Measurements from ENCODE around the gene EIF3A.

DNA sequence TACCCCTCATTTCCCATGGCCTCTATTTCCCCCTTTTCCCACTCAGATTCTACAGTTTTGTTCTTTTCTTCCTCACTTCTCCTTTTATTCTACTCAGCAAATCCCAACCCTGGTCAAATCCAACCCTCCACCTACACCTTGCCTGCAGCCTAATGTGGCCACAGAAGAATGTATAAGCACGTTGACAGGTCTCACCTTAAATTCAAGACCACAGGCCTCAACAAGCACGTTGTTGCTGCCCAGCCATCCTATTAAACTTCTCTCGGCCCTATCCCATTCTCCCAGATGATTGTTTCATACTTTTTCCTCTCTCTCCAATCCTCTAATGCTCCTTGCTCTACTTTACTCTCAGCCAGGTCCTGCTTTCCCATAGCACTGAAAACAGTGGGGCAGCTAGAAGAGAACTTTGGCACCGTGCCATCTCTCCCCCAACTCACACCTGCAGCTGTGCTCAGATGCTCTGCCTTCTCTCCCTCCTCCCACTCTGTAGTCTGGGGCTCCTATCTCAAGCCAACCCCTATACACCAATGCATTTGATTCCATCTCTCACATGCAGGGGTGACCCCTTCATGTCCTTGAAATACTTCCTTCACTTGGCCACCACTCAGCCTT, 6.8 kb upstream of the EIF3A start:
- TF ChIP-seq, protein P1, sequence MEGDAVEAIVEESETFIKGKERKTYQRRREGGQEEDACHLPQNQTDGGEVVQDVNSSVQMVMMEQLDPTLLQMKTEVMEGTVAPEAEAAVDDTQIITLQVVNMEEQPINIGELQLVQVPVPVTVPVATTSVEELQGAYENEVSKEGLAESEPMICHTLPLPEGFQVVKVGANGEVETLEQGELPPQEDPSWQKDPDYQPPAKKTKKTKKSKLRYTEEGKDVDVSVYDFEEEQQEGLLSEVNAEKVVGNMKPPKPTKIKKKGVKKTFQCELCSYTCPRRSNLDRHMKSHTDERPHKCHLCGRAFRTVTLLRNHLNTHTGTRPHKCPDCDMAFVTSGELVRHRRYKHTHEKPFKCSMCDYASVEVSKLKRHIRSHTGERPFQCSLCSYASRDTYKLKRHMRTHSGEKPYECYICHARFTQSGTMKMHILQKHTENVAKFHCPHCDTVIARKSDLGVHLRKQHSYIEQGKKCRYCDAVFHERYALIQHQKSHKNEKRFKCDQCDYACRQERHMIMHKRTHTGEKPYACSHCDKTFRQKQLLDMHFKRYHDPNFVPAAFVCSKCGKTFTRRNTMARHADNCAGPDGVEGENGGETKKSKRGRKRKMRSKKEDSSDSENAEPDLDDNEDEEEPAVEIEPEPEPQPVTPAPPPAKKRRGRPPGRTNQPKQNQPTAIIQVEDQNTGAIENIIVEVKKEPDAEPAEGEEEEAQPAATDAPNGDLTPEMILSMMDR (IDR thresholded peaks at IDR 0.05) = no peak
- TF ChIP-seq POLR2A (IDR thresholded peaks at IDR 0.05) (no peak), EP300 (IDR thresholded peaks at IDR 0.05) (no peak)

Data from tibial nerve (tissue), 4 donors.